ENCODE measurements around the gene ATP6V1E1. TPM values are rescaled to one million over a fixed set of nuclear protein-coding genes. Genes with fewer than 3 reads are reported as not detected.

Gene ATP6V1E1
- total and polyA plus RNA-seq, 2 of the 13 experiments (the other 11 are each of a cell fraction or from before 2014, with no cell fraction given) = 69.3 to 90.9 TPM

GRCh38 chr22:17566776-17567175 is 61.8 kb downstream of the ATP6V1E1 start:
- FAIRE-seq = no peak
- no peak overlapping the region for H3K4me3 ChIP-seq (replicated peaks in 1 of 3; ENCODE audit: insufficient read depth in 1 of 3, low read depth in 2 of 3, low read length in 3 of 3)
- peaks cover 4 to 15% of the 10 kb centered on the region in 2 experiments; a peak in 4 of 5 replicates for H3K27me3 ChIP-seq (ENCODE audit: control insufficient read depth in 1 of 2, insufficient read depth in 2 of 2, low read length in 2 of 2)
- H2AFZ ChIP-seq (ENCODE audit: low read length) = no peak overlapping the region
- H3K36me3 ChIP-seq (replicated peaks in 1 of 2; ENCODE audit: control insufficient read depth in 1 of 2, insufficient read depth in 2 of 2, low read length in 2 of 2) = no peaks in the 10 kb centered on the region
- DNase-seq (ENCODE audit: low spot score) = no peak
- no peak for ATAC-seq
- no TSS peak for BruUV-seq (replicated peaks)
- H3K79me2 ChIP-seq (ENCODE audit: insufficient read depth, low read length) = no peaks in the 10 kb centered on the region
- ChIA-PET CTCF (ENCODE audit: low intra/inter-chr PET ratio, low total read pairs) (no interaction called here), POLR2A (no interaction called here)
- no peaks in the 10 kb centered on the region for H4K20me1 ChIP-seq (ENCODE audit: insufficient read depth, low read length)
- TF ChIP-seq SKI (IDR thresholded peaks at IDR 0.05; ENCODE audit: partially characterized antibody) (no peak), YEATS4 (CRISPR knock-in tag; IDR thresholded peaks at IDR 0.05; ENCODE audit: borderline replicate concordance) (no peak), CBX2 (IDR thresholded peaks at IDR 0.05; ENCODE audit: low read depth, low read length) (no peak), CBX2 (CRISPR knock-in tag; IDR thresholded peaks at IDR 0.05; ENCODE audit: low read depth) (no peak), TAF1 (CRISPR knock-in tag; IDR thresholded peaks at IDR 0.05) (no peak), KDM1A (CRISPR knock-in tag; IDR thresholded peaks at IDR 0.05) (no peak), SP5 (CRISPR knock-in tag; IDR thresholded peaks at IDR 0.05; ENCODE audit: borderline replicate concordance, low read depth) (no peak), DPF2 (CRISPR knock-in tag; IDR thresholded peaks at IDR 0.05; ENCODE audit: borderline replicate concordance, low read depth) (no peak), ZNF713 (CRISPR knock-in tag; IDR thresholded peaks at IDR 0.05) (no peak), CREB1 (IDR thresholded peaks at IDR 0.05) (no peak), CREB1 (CRISPR knock-in tag; IDR thresholded peaks at IDR 0.05) (no peak), ZNF768 (CRISPR knock-in tag; IDR thresholded peaks at IDR 0.05) (no peak), ZNF264 (CRISPR knock-in tag; IDR thresholded peaks at IDR 0.05) (no peak), SNRNP70 (IDR thresholded peaks at IDR 0.05; ENCODE audit: low read depth, low read length) (no peak), ZBTB7B (CRISPR knock-in tag; IDR thresholded peaks at IDR 0.05) (no peak), ZNF839 (CRISPR knock-in tag; IDR thresholded peaks at IDR 0.05; ENCODE audit: borderline replicate concordance) (no peak), ZNF766 (CRISPR knock-in tag; IDR thresholded peaks at IDR 0.05; ENCODE audit: borderline replicate concordance) (no peak), KDM5A (IDR thresholded peaks at IDR 0.05; ENCODE audit: borderline replicate concordance, low read length) (no peak)
- intact Hi-C loops (cut with micrococcal nuclease; ENCODE audit: unreplicated experiment) = no loop called here
- no peak overlapping the region for H3K27ac ChIP-seq (ENCODE audit: extremely low read length, insufficient read depth, low read length)
- H3K9me3 ChIP-seq (ENCODE audit: low read length) = no peaks in the 10 kb centered on the region
- in situ Hi-C loops (cut with HindIII; ENCODE audit: extremely low pct_ligation_motif_present, low pct_unique_long_range_greater_than_20kb) = no loop called here
- no peak overlapping the region for H3K9ac ChIP-seq (ENCODE audit: insufficient read depth, low read depth, low read length)
- H3K4me2 ChIP-seq (ENCODE audit: low read depth, low read length) = no peak overlapping the region
- WGBS (ENCODE audit: low lambda C conversion rate) = 74% methylated on average over 10 of the region's 10 CpGs
- peaks cover 52% of the 10 kb centered on the region for H3K4me1 ChIP-seq (ENCODE audit: insufficient read depth, low read length)

All from HepG2 (cell line).